GDM1 (cell line): Measurements from ENCODE around the gene INPP4B.
"Not testable (repeated sequence)": the region's sequence is repeated elsewhere in the genome, so short reads cannot be mapped to it uniquely, and the experiment has no call there.

Source experiments
- DNase-seq: peaks from one replicate; lab custom pipeline; 2025; lab: John Stamatoyannopoulos, UW

Gene INPP4B

DNA sequence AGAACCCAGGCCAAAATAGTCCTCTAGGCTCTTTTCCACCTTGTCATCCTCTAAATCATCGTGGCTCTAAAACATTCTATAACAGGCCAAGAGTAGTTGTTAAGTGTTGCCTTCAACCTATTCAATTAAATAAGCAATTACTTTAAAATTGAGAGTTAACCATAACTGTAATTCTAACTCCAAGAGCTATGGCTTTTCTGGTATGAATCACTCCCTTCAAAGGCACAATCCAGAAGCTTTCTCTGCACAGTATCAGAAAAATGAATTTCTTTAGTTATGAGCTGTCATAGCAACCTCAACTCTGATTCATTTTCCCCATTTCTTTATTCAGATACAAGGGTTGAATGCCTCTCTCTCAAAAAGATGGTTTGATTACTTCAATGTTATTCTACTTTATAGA, 21.7 kb downstream of the INPP4B start:
- no peak for DNase-seq

DNA sequence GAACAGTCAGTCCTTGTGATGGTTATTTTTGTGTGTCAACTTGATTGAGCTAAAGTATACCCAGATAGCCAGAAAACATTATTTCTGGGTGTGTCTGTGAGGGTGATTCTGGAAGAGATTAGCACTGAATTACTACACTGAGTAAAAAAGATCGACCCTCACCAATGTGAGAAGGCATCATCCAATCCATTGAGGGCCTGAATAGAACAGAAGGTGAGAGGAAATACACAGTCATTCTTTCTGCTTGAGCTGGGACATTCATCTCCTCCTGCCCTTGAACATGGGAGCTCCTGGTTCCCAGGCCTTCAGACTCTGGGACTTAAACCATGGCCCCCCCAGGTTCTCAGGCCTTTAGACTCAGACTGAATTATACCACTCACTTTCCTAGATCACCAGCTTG, 22.3 kb downstream of the INPP4B start:
- DNase-seq: no peak

DNA sequence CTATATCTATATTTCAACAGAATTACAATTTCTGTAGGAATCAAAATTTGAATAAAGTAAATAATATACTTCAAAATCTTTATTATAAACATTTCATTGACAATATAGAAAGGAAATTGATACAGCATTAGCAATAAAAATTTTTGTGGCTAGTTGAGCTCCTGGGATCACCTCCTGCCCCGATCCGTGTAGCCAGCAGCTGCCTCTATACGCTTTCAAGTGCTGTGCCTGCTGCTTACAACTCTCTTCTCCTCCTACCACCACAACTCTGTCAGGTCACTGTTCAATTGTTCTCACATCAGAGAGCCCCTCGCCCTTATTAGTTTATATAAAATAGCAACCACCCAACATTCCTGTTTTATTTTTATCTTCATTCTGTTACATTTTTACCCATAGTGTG, 27.6 kb downstream of the INPP4B start:
- no peak for DNase-seq

DNA sequence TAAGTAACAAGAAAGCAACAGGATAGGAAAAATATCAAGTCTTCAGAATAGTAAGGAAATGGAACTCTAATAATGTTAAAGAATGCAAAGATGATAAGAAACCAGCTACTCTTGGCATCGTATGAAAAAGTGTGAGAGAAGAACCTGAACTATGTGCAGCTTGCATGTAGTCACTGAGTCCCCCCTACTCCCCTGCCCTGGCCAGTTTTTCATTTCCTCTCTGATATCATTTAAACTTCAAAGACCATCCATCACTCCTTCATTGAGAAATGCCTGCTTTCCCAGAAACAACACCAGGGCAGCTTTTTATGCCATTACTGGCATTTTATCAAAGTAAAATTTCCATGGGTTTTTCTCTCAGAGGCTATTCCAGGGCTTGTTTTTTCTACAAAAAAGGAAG, 28.1 kb downstream of the INPP4B start:
- DNase-seq: no peak

DNA sequence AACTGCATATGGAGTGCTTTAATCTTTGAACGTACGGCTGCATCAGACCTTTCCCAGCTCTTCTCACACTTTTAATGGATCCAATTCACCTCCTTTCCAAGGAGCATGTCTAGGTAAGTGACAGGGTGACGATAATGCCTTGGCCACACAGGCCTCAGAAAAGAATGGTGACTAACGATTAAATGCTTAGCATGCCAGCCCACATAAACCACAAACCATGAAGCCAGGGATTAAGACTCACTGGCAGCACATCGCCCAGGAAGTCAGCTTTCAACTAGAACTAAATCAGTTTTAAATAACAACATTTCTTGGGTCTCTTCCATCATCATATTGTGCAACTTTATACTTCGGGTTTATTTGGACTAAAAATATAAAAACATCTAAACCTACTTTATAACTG, 28.7 kb downstream of the INPP4B start:
- peak; percentile 51 for DNase-seq

- DNase-seq: no peak
Observed at GRCh38 chr4:142815834-142816233, 30.3 kb downstream of the INPP4B start.

GRCh38 chr4:142813388-142813787, 32.7 kb downstream of the INPP4B start:
- DNase-seq: no peak

- no peak for DNase-seq
Observed at GRCh38 chr4:142812091-142812490, 34.0 kb downstream of the INPP4B start.

GRCh38 chr4:142811034-142811433, 35.1 kb downstream of the INPP4B start:
- no peak for DNase-seq

DNA sequence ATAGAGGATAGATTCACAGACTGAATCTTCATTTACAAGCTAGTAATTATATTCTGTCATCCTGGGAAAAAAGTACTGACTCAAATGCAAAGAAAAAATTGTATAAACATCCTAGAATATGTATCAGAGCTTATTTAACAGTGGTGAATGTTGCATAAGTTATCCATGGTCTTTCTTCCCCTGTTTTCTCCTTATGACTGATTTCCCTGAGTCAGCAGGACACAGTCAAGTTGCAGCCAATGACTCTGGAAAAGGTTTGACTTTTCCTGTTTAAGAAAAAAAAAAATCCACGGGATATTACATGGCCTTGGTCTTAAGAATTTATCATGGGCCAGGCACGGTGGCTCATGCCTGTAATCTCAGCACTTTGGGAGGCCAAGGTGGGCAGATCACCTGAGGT, 36.5 kb downstream of the INPP4B start:
- no peak for DNase-seq

- DNase-seq: not testable (repeated sequence)
Observed at GRCh38 chr4:142803879-142804278, 42.2 kb downstream of the INPP4B start.

DNA sequence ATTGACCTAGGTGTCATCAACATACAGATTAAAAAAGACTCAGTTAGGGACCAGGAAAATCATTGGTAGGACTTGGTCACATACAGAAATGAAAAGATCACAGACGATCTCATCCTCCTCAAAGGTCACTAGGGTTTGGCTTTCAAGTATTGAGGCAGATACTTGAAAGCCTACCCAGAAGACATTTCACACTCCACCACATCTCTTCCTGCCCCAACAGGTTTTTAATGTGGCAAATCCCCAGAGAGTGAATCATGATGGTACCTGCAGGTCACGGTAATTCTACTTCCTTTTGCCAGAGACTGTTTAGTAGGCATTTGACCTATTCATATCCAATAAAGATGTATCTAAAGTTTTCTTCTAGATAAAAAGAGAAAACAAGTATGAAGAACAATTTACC, 44.1 kb downstream of the INPP4B start:
- no peak for DNase-seq

GRCh38 chr4:142781114-142781513, 65.0 kb downstream of the INPP4B start:
- no peak for DNase-seq

GRCh38 chr4:142778900-142779299, 67.2 kb downstream of the INPP4B start:
- no peak for DNase-seq

GRCh38 chr4:142778430-142778829, 67.7 kb downstream of the INPP4B start:
- no peak for DNase-seq

- DNase-seq: no peak
Observed at GRCh38 chr4:142777045-142777743, 68.9 kb downstream of the INPP4B start.

GRCh38 chr4:142776026-142776425, 70.1 kb downstream of the INPP4B start:
- DNase-seq: no peak

GRCh38 chr4:142773505-142773904, 72.6 kb downstream of the INPP4B start:
- DNase-seq: no peak

DNA sequence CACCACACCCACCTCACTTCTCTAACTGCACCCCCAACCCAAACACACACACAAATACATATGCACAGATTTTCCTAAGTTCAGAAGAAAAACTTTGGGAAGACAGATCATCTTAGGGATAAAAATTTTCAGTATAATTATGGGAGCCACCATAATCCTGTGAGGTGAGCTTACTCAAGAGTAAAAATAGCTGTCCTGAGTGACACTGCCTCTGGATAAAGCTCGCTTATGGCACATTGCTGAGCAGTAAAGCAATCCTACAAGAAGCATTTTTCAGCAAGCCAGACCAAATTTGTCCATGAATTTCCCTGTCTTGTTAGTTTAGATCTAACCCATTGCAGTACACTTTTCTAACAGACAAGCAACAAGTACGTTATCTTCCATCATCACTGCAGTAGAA, 83.8 kb downstream of the INPP4B start:
- no peak for DNase-seq

DNA sequence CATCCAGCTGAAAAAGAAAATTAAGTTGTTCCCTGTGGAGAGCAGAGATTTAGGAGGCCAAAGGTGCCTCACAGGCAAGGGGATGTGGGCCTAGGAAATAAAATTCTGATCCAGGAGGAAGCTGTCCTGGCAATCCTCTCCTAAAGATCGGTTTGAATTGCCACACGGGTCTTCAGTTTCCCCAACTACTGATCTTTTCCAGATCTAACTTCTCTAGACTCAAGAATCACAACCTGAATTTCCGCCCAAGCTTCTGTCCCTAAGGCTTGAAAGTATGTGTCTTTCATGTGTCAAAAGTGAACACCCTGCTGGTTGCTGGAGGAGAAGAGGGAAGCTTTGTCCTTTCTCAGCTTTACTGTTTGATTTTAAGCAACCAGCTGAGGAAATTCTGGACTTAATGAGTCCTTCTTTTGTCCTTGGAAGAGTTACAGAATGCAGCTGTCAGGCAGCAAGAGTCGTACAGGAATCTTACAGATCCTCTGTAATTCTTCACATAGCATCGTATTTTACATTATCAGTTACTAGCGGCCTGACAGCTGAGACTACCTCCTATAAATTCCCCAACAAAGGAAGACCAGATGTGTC, 93.8 kb downstream of the INPP4B start:
- DNase-seq: no peak

DNA sequence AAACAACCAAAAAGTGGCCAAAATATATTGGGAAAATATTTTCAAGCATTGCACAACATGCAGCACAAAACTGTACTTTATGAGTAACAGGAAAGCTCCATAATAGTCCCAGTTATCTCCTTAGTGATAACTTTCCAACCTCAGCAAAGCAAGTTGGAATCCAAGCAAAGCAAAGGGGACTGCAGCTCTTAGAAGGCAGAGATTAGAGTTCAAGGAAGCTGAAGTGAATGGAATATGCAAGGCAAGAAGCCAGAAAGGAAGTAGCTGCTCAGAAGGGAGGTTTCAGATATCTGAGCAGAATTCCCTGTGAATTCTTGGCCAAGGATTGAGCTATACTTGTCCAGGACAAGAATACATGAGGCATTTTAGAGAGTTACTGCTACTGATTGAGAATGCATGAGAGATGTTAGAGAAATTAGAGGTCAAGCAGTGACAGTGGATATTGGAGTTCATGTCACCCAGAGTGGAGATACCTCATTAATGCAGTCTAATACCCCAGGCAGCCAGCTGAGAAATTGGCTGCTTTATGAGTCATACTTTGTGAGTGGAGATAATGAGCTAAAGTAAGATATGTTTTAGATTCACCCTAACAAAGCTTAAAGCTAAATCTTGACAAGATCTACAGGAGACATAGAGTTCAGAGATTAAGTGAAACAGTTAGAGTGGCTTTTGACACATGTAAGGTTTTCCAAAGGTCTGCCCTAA, 102.8 kb downstream of the INPP4B start:
- DNase-seq: no peak

GRCh38 chr4:142741995-142742394, 104.1 kb downstream of the INPP4B start:
- no peak for DNase-seq

DNA sequence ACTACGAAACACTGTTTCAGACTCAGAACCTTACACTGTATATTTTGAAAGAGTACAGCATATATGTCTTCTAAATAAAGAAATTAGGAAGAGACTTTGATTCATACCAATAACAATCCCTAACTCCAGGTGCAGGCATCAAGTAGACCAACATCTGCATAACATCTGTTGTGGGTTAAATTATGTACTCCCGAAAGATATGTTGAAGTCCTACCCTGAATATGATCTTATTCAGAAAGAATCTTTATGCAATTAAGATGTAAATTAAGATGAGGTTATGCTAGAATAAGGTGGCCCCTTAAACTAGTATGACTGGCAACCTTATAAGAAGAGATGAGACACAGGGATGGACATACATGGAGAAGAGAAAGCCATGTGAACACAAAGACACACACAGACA, 117.9 kb downstream of the INPP4B start:
- DNase-seq: no peak

DNA sequence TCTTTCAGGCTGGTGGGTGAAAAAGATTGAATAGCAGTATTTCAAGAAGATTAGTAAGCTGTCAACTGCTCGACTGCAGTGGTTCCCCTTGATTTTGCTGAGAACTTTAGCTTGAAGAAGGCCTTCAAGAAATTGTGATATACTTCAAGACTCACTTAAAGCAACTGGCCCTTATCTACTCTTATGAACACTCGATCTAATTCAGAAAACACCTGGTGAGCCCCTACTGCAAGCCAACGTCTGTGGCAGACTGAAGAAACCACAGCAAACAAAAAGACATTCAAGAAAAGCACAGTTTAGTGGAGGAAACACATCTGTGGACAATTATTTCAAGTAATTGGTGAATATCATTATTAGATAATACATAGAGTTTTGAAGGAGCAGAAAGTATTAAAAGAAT, 119.0 kb downstream of the INPP4B start:
- no peak for DNase-seq
